Activated CD4-positive, alpha-beta T cell treated with anti-CD3 and anti-CD28 coated beads, Interleukin-2, amount 10 ng/mL, durations not matched to agents 7 days and 5 days (primary cell): Measurements from ENCODE around the gene ECPAS. TPM values are rescaled to one million over a fixed set of nuclear protein-coding genes. Genes with fewer than 3 reads are reported as not detected.
"Not testable (repeated sequence)": the region's sequence is repeated elsewhere in the genome, so short reads cannot be mapped to it uniquely, and the experiment has no call there.

ENCODE experiments used
- CTCF ChIA-PET: fragments of 350-600 bp; sonication (Branson Sonifier 250); formaldehyde crosslinking; loops from one replicate; lab custom pipeline; 2021; ENCODE audit warnings: antibody characterized with exemption; lab: Charles Lee
- POLR2A ChIA-PET: fragments of 350-600 bp; sonication (Branson Sonifier 250); formaldehyde crosslinking; loops from one replicate; lab custom pipeline; 2021; ENCODE audit warnings: antibody characterized with exemption; lab: Charles Lee
- DNase-seq: peaks from one replicate; pipeline ENCODE4 v3.0.0-alpha.2; 2020
- H3K27ac Mint-ChIP-seq: one replicate; pipeline ENCODE4 v1.8.0; 2021; ENCODE audit warnings: mild to moderate bottlenecking, moderate library complexity, mixed read lengths
- H3K27me3 Mint-ChIP-seq: one replicate; pipeline ENCODE4 v1.8.0; 2021; ENCODE audit warnings: mixed read lengths
- H3K36me3 Mint-ChIP-seq: one replicate; pipeline ENCODE4 v1.8.0; 2021; ENCODE audit warnings: low read depth, mixed read lengths
- H3K4me1 Mint-ChIP-seq: one replicate; pipeline ENCODE4 v1.8.0; 2021; ENCODE audit warnings: mixed read lengths
- H3K4me3 Mint-ChIP-seq: one replicate; pipeline ENCODE4 v1.8.0; 2021; ENCODE audit warnings: mild to moderate bottlenecking, moderate library complexity, mixed read lengths
- H3K9me3 Mint-ChIP-seq: one replicate; pipeline ENCODE4 v1.8.0; 2021; ENCODE audit warnings: mixed read lengths
- total RNA-seq, 2 experiments: library from RNA; stranded (reverse); gene quantifications; one replicate each; pipeline ENCODE4 v1.2.3, GENCODE V29; 2021

ECPAS gene
- total RNA-seq, 2 experiments from 2014 or later, result 55.5 to 69.4 TPM

DNA sequence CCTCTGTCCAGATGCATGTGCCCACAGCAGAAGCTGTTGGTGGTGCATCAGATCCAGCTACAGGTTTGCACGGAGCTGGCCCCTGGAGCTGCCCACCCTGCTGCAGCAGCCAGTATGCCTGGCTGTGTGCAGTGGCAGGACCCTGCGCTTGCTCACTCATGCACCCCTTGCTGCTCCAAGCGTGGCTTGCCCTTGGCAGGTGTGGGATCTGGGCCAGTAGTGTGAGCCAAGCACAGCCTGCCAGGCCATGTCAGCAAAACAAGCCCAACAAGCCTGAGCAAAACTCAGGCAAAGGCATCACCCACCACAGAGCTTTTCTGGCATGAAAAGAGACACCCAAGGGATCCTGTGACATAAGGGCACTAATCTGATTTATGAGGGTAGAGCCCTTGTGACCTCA, 18.3 kb upstream of the ECPAS start:
- H3K36me3 Mint-ChIP-seq, result no peaks in the 10 kb centered on the region

GRCh38 chr9:111501648-111502047, 17.5 kb upstream of the ECPAS start:
- CTCF ChIA-PET, result no interaction called here
- Mint-ChIP-seq H3K4me1 (no peaks in the 10 kb centered on the region), H3K9me3 (no peaks in the 10 kb centered on the region), H3K4me3 (no peak overlapping the region), H3K27ac (no peak overlapping the region), H3K27me3 (peaks cover 4% of the 10 kb centered on the region), H3K36me3 (no peaks in the 10 kb centered on the region)
- no peak for DNase-seq
- POLR2A ChIA-PET, result no interaction called here

More for the DNA sequence above, 18.3 kb upstream of the ECPAS start:
- no peak overlapping the region for H3K4me3 Mint-ChIP-seq
- no peaks in the 10 kb centered on the region for H3K9me3 Mint-ChIP-seq
- DNase-seq, result no peak
- ChIA-PET POLR2A (no interaction called here), CTCF (interaction anchor here (0.6 to 0.8 kb wide), 2 partner anchors 69 to 147 kb away, joined by 3 to 4 read pairs; no protein-coding TSS in a partner anchor)
- H3K27ac Mint-ChIP-seq, result no peak overlapping the region
- no peaks in the 10 kb centered on the region for H3K4me1 Mint-ChIP-seq
- H3K27me3 Mint-ChIP-seq, result peaks cover 4% of the 10 kb centered on the region

GRCh38 chr9:111501005-111501562, 16.9 kb upstream of the ECPAS start:
- no peaks in the 10 kb centered on the region for H3K36me3 Mint-ChIP-seq
- DNase-seq, result no peak
- no peaks in the 10 kb centered on the region for H3K4me1 Mint-ChIP-seq
- no peaks in the 10 kb centered on the region for H3K9me3 Mint-ChIP-seq
- peaks cover 4% of the 10 kb centered on the region for H3K27me3 Mint-ChIP-seq
- no peak overlapping the region for H3K4me3 Mint-ChIP-seq
- H3K27ac Mint-ChIP-seq, result no peak overlapping the region
- ChIA-PET POLR2A (no interaction called here), CTCF (no interaction called here)

- H3K36me3 Mint-ChIP-seq, H3K9me3 Mint-ChIP-seq, H3K4me3 Mint-ChIP-seq, H3K4me1 Mint-ChIP-seq, H3K27ac Mint-ChIP-seq, H3K27me3 Mint-ChIP-seq, DNase-seq: not testable (repeated sequence)
- ChIA-PET CTCF (interaction anchor here (0.5 kb wide), 1 partner anchor 934 kb away, joined by 5 read pairs; no protein-coding TSS in a partner anchor), POLR2A (interaction anchor here (0.6 kb wide), 1 partner anchor 132 kb away, joined by 3 read pairs; no protein-coding TSS in a partner anchor)
Observed at GRCh38 chr9:111497196-111497595, 13.0 kb upstream of the ECPAS start.

- DNase-seq, result no peak
- POLR2A ChIA-PET, result no interaction called here
- H3K9me3 Mint-ChIP-seq, result no peaks in the 10 kb centered on the region
- peaks cover 8% of the 10 kb centered on the region for H3K27me3 Mint-ChIP-seq
- peak overlapping the region; percentile 80 for H3K4me3 Mint-ChIP-seq
- peaks cover 30% of the 10 kb centered on the region for H3K4me1 Mint-ChIP-seq
- H3K36me3 Mint-ChIP-seq, result peaks cover 4% of the 10 kb centered on the region
- CTCF ChIA-PET, result no interaction called here
- H3K27ac Mint-ChIP-seq, result peak overlapping the region; percentile 91
Observed at GRCh38 chr9:111484572-111484894, 350 bp upstream of the ECPAS start.

DNA sequence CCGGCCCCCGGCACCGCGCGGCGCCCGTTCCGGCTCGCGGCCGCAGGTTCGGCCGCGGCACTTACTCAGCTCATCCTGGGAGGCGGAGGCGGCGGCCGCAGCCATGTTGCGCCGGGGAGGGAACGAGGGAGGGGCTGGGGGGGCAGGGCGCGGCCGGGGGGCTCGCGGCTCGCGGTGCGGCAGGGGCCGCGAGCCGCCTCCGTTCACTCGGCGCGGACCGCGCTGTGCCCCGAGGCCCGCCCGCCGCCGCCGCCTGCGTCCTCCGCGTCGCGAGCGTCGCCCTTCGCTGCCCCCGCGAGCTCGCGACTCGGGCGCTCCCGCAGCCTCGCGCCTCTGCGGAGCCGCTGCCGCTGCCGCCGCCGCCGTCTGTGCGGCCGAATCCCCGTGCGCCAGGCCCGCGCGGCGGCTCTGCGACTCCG, 735 bp downstream of the ECPAS start:
- DNase-seq, result peak; percentile 61

GRCh38 chr9:111482694-111483438, 1.3 kb downstream of the ECPAS start:
- CTCF ChIA-PET, result interaction anchor here (1.1 to 1.4 kb wide), 2 partner anchors 47 to 74 kb away, joined by 3 read pairs; no protein-coding TSS in a partner anchor
- Mint-ChIP-seq H3K4me1 (peaks cover 34% of the 10 kb centered on the region), H3K27me3 (peaks cover 4% of the 10 kb centered on the region), H3K9me3 (no peaks in the 10 kb centered on the region), H3K27ac (peak overlapping the region; percentile 90), H3K36me3 (peaks cover 8% of the 10 kb centered on the region), H3K4me3 (peak overlapping the region; percentile 82)
- peak; percentile 59 for DNase-seq
- POLR2A ChIA-PET, result interaction anchor here (0.6 kb wide), 1 partner anchor 1581 kb away, joined by 3 read pairs; no protein-coding TSS in a partner anchor

More for the DNA sequence above, 735 bp downstream of the ECPAS start:
- Mint-ChIP-seq H3K4me1 (peaks cover 34% of the 10 kb centered on the region), H3K36me3 (peaks cover 8% of the 10 kb centered on the region), H3K27ac (peak overlapping the region; percentile 31), H3K4me3 (peak overlapping the region; percentile 82), H3K27me3 (peaks cover 6% of the 10 kb centered on the region), H3K9me3 (no peaks in the 10 kb centered on the region)
- ChIA-PET POLR2A (interaction anchor here (0.6 kb wide), 1 partner anchor 1582 kb away, joined by 3 read pairs; no protein-coding TSS in a partner anchor), CTCF (interaction anchor here (1.1 to 1.4 kb wide), 2 partner anchors 46 to 75 kb away, joined by 3 read pairs; no protein-coding TSS in a partner anchor)

GRCh38 chr9:111481885-111482636, 2.1 kb downstream of the ECPAS start:
- H3K27ac Mint-ChIP-seq, result peak overlapping the region; percentile 90
- DNase-seq, result no peak
- H3K4me1 Mint-ChIP-seq, result peaks cover 40% of the 10 kb centered on the region
- ChIA-PET CTCF (interaction anchor here (0.7 kb wide), 1 partner anchor 1182 kb away, joined by 5 read pairs; no protein-coding TSS in a partner anchor), POLR2A (no interaction called here)
- no peaks in the 10 kb centered on the region for H3K27me3 Mint-ChIP-seq
- H3K36me3 Mint-ChIP-seq, result peaks cover 8% of the 10 kb centered on the region
- no peaks in the 10 kb centered on the region for H3K9me3 Mint-ChIP-seq
- peak overlapping the region; percentile 82 for H3K4me3 Mint-ChIP-seq

GRCh38 chr9:111477677-111478076, 6.5 kb downstream of the ECPAS start:
- ChIA-PET POLR2A (no interaction called here), CTCF (interaction anchor here (0.6 to 1.2 kb wide), 3 partner anchors 14 to 577 kb away, joined by 3 read pairs; no protein-coding TSS in a partner anchor)
- Mint-ChIP-seq H3K9me3 (no peaks in the 10 kb centered on the region), H3K36me3 (peaks cover 9% of the 10 kb centered on the region), H3K27me3 (no peaks in the 10 kb centered on the region), H3K27ac (no peak overlapping the region), H3K4me3 (no peak overlapping the region), H3K4me1 (peaks cover 33% of the 10 kb centered on the region)
- no peak for DNase-seq

- no peak overlapping the region for H3K27ac Mint-ChIP-seq
- DNase-seq, result no peak
- ChIA-PET POLR2A (no interaction called here), CTCF (no interaction called here)
- H3K4me3 Mint-ChIP-seq, result no peak overlapping the region
- peaks cover 21% of the 10 kb centered on the region for H3K4me1 Mint-ChIP-seq
- no peaks in the 10 kb centered on the region for H3K9me3 Mint-ChIP-seq
- H3K36me3 Mint-ChIP-seq, result peaks cover 11% of the 10 kb centered on the region
- no peaks in the 10 kb centered on the region for H3K27me3 Mint-ChIP-seq
Observed at GRCh38 chr9:111475195-111475594, 9.0 kb downstream of the ECPAS start.

- POLR2A ChIA-PET, result no interaction called here
- Mint-ChIP-seq H3K27me3 (no peaks in the 10 kb centered on the region), H3K27ac (no peak overlapping the region), H3K36me3 (peaks cover 11% of the 10 kb centered on the region), H3K4me3 (no peak overlapping the region), H3K4me1 (peaks cover 21% of the 10 kb centered on the region), H3K9me3 (no peaks in the 10 kb centered on the region)
- CTCF ChIA-PET, result no interaction called here
- DNase-seq, result no peak
Observed at GRCh38 chr9:111474385-111474784, 9.8 kb downstream of the ECPAS start.

- DNase-seq, result no peak
- Mint-ChIP-seq H3K4me1 (peaks cover 19% of the 10 kb centered on the region), H3K27ac (no peak overlapping the region), H3K4me3 (no peak overlapping the region), H3K9me3 (peaks cover 6% of the 10 kb centered on the region), H3K27me3 (no peaks in the 10 kb centered on the region), H3K36me3 (peaks cover 19% of the 10 kb centered on the region)
- POLR2A ChIA-PET, result no interaction called here
- CTCF ChIA-PET, result no interaction called here
Observed at GRCh38 chr9:111467778-111468367, 16.3 kb downstream of the ECPAS start.
